HG03108 (cell line): ENCODE data around the gene MXRA7.
A peak's percentile ranks its signal among the peaks of the same experiment; 100 is the strongest.

Source experiments
- ATAC-seq: cut with Tn5 transposase; IDR thresholded peaks from one replicate; pipeline ENCODE4 v1.9.1; 2021; ENCODE audit warnings: moderate library complexity; ENCODE audit not compliant: unreplicated experiment

The MXRA7 gene

GRCh38 chr17:76681222-76682137 lies 29.3 kb downstream of the MXRA7 start:
- no peak for ATAC-seq

GRCh38 chr17:76679239-76679638 lies 31.5 kb downstream of the MXRA7 start:
- ATAC-seq: no peak

- ATAC-seq: no peak
Measured at GRCh38 chr17:76678330-76678729, 32.4 kb downstream of the MXRA7 start.

- no peak for ATAC-seq
Measured at GRCh38 chr17:76677406-76677805, 33.4 kb downstream of the MXRA7 start.

- ATAC-seq: no peak
Measured at GRCh38 chr17:76676629-76677028, 34.1 kb downstream of the MXRA7 start.

GRCh38 chr17:76675648-76676047 lies 35.1 kb downstream of the MXRA7 start:
- ATAC-seq: no peak

GRCh38 chr17:76674600-76674999 lies 36.2 kb downstream of the MXRA7 start:
- no peak for ATAC-seq

- ATAC-seq: no peak
Measured at GRCh38 chr17:76673729-76674128, 37.0 kb downstream of the MXRA7 start.

- ATAC-seq: no peak
Measured at GRCh38 chr17:76672892-76673291, 37.9 kb downstream of the MXRA7 start.

- ATAC-seq: no peak
Measured at GRCh38 chr17:76672270-76672851, 38.4 kb downstream of the MXRA7 start.

GRCh38 chr17:76671912-76672262 lies 38.9 kb downstream of the MXRA7 start:
- peak; percentile 2 for ATAC-seq

- peak; percentile 98 for ATAC-seq
Measured at GRCh38 chr17:76671123-76671911, 39.4 kb downstream of the MXRA7 start.

GRCh38 chr17:76670718-76671122 lies 40.0 kb downstream of the MXRA7 start:
- ATAC-seq: no peak

- ATAC-seq: no peak
Measured at GRCh38 chr17:76670020-76670717, 40.6 kb downstream of the MXRA7 start.

- no peak for ATAC-seq
Measured at GRCh38 chr17:76667786-76668453, 42.8 kb downstream of the MXRA7 start.

GRCh38 chr17:76667491-76667755 lies 43.3 kb downstream of the MXRA7 start:
- no peak for ATAC-seq

GRCh38 chr17:76660656-76661042 lies 50.1 kb downstream of the MXRA7 start:
- ATAC-seq: no peak

GRCh38 chr17:76659928-76660655 lies 50.7 kb downstream of the MXRA7 start:
- ATAC-seq: no peak

GRCh38 chr17:76658242-76658662 lies 52.5 kb downstream of the MXRA7 start:
- ATAC-seq: no peak
